NCI-H524 treated with DMSO at 0.1 percent for 48 hours (cell line): ENCODE measurements around the gene FITM2.
A peak's percentile ranks its signal among the peaks of the same experiment; 100 is the strongest.
"Not testable (repeated sequence)": the region's sequence is repeated elsewhere in the genome, so short reads cannot be mapped to it uniquely, and the experiment has no call there.

Experiments used
- DNase-seq: peaks from one replicate; lab custom pipeline; 2025; lab: John Stamatoyannopoulos, UW

FITM2 gene

GRCh38 chr20:44310664-44311639 lies at the start of gene FITM2:
FITM2 (minus strand) TSS chr20:44311202; CDS start chr20:44311148, 54 bp downstream.
- peak; percentile 77 for DNase-seq

- DNase-seq = no peak
Observed at GRCh38 chr20:44360221-44360620, 49.2 kb upstream of the FITM2 start.

GRCh38 chr20:44358776-44359175 lies 47.8 kb upstream of the FITM2 start:
- DNase-seq = no peak

- DNase-seq = no peak
Observed at GRCh38 chr20:44357555-44358125, 46.6 kb upstream of the FITM2 start.

GRCh38 chr20:44357020-44357419 lies 46.0 kb upstream of the FITM2 start:
- no peak for DNase-seq

GRCh38 chr20:44356353-44356723 lies 45.3 kb upstream of the FITM2 start:
- no peak for DNase-seq

- no peak for DNase-seq
Observed at GRCh38 chr20:44355498-44356352, 44.7 kb upstream of the FITM2 start, which contains the start of gene HNF4A. HNF4A (plus strand) TSS chr20:44355699; CDS start chr20:44355805, 106 bp downstream.

- no peak for DNase-seq
Observed at GRCh38 chr20:44354979-44355497, 44.0 kb upstream of the FITM2 start.

GRCh38 chr20:44350567-44350966 lies 39.6 kb upstream of the FITM2 start:
- no peak for DNase-seq

- no peak for DNase-seq
Observed at GRCh38 chr20:44349349-44349748, 38.3 kb upstream of the FITM2 start.

- no peak for DNase-seq
Observed at GRCh38 chr20:44348168-44348659, 37.2 kb upstream of the FITM2 start.

- not testable (repeated sequence) for DNase-seq
Observed at GRCh38 chr20:44345941-44346340, 34.9 kb upstream of the FITM2 start.

- no peak for DNase-seq
Observed at GRCh38 chr20:44345147-44345546, 34.1 kb upstream of the FITM2 start.

- no peak for DNase-seq
Observed at GRCh38 chr20:44344723-44345122, 33.7 kb upstream of the FITM2 start.

GRCh38 chr20:44343162-44343675 lies 32.2 kb upstream of the FITM2 start:
- no peak for DNase-seq

- no peak for DNase-seq
Observed at GRCh38 chr20:44342248-44342647, 31.2 kb upstream of the FITM2 start.

- no peak for DNase-seq
Observed at GRCh38 chr20:44336725-44337380, 25.9 kb upstream of the FITM2 start, which contains the start of gene R3HDML. R3HDML (plus strand) TSS chr20:44337043; CDS start chr20:44337158, 115 bp downstream.

GRCh38 chr20:44336086-44336485 lies 25.1 kb upstream of the FITM2 start:
- no peak for DNase-seq

- DNase-seq = no peak
Observed at GRCh38 chr20:44335675-44336074, 24.7 kb upstream of the FITM2 start.

GRCh38 chr20:44334709-44335108 lies 23.7 kb upstream of the FITM2 start:
- DNase-seq = no peak

- no peak for DNase-seq
Observed at GRCh38 chr20:44334306-44334705, 23.3 kb upstream of the FITM2 start.
